Naive B cell (primary cell): Measurements from ENCODE around the gene LRCH3. TPM values are rescaled to one million over a fixed set of nuclear protein-coding genes. Genes with fewer than 3 reads are reported as not detected.
"Not testable (repeated sequence)": the region's sequence is repeated elsewhere in the genome, so short reads cannot be mapped to it uniquely, and the experiment has no call there.

Experiments used
- ATAC-seq, 2 donors: fragments of 150-1000 bp; cut with Tn5 transposase; 2 replicates each; pipeline ENCODE4 v1.10.0; 2021; ENCODE audit warnings: low read depth in 2 of 2, mild to moderate bottlenecking in 2 of 2, moderate library complexity in 2 of 2
- DNase-seq: peaks from one replicate; pipeline ENCODE4 v3.0.0; 2022
- H3K27ac Mint-ChIP-seq, 6 donors: one replicate each; pipeline ENCODE4 v1.8.0; 2020 to 2022; ENCODE audit warnings: mild to moderate bottlenecking in 6 of 6, mixed read lengths in 6 of 6, moderate library complexity in 5 of 6, inconsistent platforms in 2 of 6
- H3K27me3 Mint-ChIP-seq, 3 donors: one replicate each; pipeline ENCODE4 v1.8.0; 2021 to 2022; ENCODE audit warnings: mixed read lengths in 3 of 3, mild to moderate bottlenecking in 1 of 3
- H3K36me3 Mint-ChIP-seq, 2 donors: one replicate each; pipeline ENCODE4 v1.8.0; 2020 to 2022; ENCODE audit warnings: mixed read lengths in 2 of 2, inconsistent platforms in 1 of 2, mild to moderate bottlenecking in 1 of 2
- H3K4me1 Mint-ChIP-seq, 3 donors: one replicate each; pipeline ENCODE4 v1.8.0; 2020 to 2022; ENCODE audit warnings: mixed read lengths in 3 of 3, inconsistent platforms in 1 of 3, mild to moderate bottlenecking in 1 of 3, moderate library complexity in 1 of 3
- H3K4me3 Mint-ChIP-seq, 8 donors: one replicate each; pipeline ENCODE4 v1.8.0; 2020 to 2022; ENCODE audit warnings: mild to moderate bottlenecking in 8 of 8, mixed read lengths in 8 of 8, moderate library complexity in 8 of 8, inconsistent platforms in 2 of 8
- H3K9me3 Mint-ChIP-seq, 7 donors: one replicate each; pipeline ENCODE4 v1.8.0; 2020 to 2022; ENCODE audit warnings: mixed read lengths in 7 of 7, mild to moderate bottlenecking in 5 of 7, inconsistent platforms in 2 of 7, moderate library complexity in 1 of 7
- polyA plus RNA-seq, 6 donors: library from polyadenylated mRNA; unstranded; fragments of 300-500 nt; fragmentation: Illumina TruSeq; gene quantifications; one replicate each; pipeline ENCODE4 v1.2.3, GENCODE V29; 2021; ENCODE audit warnings: low read depth in 6 of 6

Gene LRCH3
- polyA plus RNA-seq, 6 donors from 2014 or later = 10.2 to 26.0 (median 13.9) TPM

GRCh38 chr3:197908957-197909701 is 118.1 kb downstream of the LRCH3 start:
- Mint-ChIP-seq H3K36me3 (no peaks in the 10 kb centered on the region), H3K4me1 (peaks cover 0 to 11% (median 5%) of the 10 kb centered on the region in 3 donors), H3K27me3 (no peaks in the 10 kb centered on the region), H3K9me3 (no peaks in the 10 kb centered on the region), H3K4me3 (no peak overlapping the region), H3K27ac (peak overlapping the region in 1 of 6 donors; percentile 7)
- ATAC-seq = no peak
- no peak for DNase-seq

DNA sequence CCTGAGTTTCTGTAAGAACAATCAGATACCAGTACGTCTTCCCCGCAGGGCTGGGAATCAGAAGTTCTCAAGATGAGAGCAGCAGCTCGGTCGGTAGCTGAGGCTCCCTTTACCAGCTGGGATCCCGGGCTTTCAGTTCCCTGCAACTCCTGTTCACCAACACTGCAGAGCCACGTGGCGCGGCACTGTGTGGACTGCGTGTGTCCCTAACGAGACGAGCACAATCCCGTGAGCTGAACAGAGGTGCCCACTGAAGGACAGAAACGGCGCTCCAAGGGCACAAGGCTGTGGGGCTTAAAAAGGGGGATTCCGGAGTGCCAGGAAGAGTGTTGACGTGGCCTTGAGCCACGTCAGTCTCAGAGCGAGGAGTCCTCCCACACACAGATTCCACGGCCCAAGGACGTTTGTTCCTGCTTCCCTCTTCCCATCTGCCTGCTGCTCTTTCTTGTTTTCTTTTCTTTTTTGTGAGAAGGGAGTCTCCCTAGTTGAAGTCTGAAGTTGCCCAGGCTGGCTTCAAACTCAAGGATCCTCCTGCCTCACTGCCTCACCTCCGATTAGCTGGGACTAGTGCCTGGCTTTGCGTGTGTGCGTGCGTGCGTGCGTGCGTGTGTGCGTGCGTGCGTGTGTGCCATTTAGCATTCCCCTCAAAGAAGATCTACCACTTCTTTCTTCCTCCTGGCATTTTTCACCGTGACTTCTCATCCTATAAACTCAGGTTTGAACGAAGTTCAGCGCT is 121.9 kb downstream of the LRCH3 start:
- Mint-ChIP-seq H3K27me3 (no peaks in the 10 kb centered on the region), H3K4me3 (no peak overlapping the region), H3K9me3 (peaks cover 0 to 4% (median 0%) of the 10 kb centered on the region in 7 donors), H3K36me3 (no peaks in the 10 kb centered on the region), H3K27ac (no peak overlapping the region), H3K4me1 (no peaks in the 10 kb centered on the region)
- DNase-seq = no peak
- no peak for ATAC-seq

DNA sequence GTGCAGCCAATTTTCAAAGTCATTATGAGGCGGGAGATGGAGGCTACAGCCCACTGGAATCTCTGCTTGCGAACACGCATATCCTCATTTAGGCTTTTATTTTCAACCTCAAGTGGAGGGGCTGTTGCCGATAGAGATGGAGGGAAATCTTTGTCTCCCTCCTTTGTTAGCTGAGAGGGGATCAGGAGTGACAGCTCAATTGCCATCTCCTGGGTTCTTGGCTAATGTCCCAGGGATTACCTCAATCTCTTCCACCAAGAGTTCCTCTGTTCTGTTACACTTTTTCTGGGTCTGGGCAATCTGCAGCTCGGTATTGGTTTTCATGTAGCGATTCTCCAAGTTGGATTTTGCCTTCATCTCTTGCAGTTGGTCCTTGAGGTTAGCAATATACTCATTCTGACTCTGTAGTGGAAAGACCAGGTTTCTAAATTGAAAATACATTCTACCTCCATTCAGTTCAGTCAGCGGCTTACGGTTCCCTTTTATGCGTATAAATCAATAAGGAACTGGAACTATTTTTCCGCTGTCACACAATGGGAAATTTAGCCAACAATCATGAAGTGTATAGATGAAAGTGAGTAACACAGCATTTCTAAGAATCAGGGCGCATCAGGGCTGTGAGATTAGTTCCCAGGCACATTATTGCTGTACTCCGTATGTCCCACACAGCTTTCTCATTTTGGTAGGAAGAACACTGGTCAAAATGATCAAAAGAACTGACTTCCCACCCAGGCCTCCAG is 122.8 kb downstream of the LRCH3 start:
- Mint-ChIP-seq H3K4me3 (no peak overlapping the region), H3K36me3 (no peaks in the 10 kb centered on the region), H3K27ac (peak overlapping the region in 1 of 6 donors; percentile 39), H3K4me1 (no peaks in the 10 kb centered on the region), H3K9me3 (peaks cover 0 to 4% (median 0%) of the 10 kb centered on the region in 7 donors), H3K27me3 (no peaks in the 10 kb centered on the region)
- DNase-seq (no peak), ATAC-seq (no peak)

GRCh38 chr3:197921429-197922275 is 130.6 kb downstream of the LRCH3 start:
- DNase-seq, H3K36me3 Mint-ChIP-seq, H3K27me3 Mint-ChIP-seq, H3K4me3 Mint-ChIP-seq, ATAC-seq, H3K27ac Mint-ChIP-seq, H3K4me1 Mint-ChIP-seq, H3K9me3 Mint-ChIP-seq: not testable (repeated sequence)

DNA sequence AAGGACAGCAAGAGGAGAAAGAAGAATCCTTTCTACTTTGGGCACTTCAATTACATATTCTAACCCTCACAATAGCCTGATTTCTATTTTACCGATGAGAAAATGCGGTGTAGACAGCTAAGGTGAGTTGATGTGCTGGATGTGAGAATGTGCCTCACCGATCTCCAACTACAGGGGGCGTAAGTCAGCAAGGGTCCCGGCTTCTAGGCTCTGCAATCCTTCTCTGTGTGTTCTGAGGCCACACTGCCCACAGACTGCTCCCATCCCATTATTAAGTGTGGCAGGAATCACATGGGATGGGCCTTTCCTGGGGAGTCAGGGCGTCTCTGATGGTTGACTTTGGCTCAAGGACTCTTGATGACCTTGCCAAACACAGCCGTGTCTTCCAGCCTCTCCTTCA is 135.4 kb downstream of the LRCH3 start:
- ATAC-seq (no peak), DNase-seq (no peak)
- Mint-ChIP-seq H3K4me3 (no peak overlapping the region), H3K27ac (no peak overlapping the region), H3K4me1 (no peaks in the 10 kb centered on the region), H3K27me3 (no peaks in the 10 kb centered on the region), H3K36me3 (peaks cover 0 to 17% of the 10 kb centered on the region in 2 donors), H3K9me3 (peaks cover 0 to 2% (median 0%) of the 10 kb centered on the region in 7 donors)

DNA sequence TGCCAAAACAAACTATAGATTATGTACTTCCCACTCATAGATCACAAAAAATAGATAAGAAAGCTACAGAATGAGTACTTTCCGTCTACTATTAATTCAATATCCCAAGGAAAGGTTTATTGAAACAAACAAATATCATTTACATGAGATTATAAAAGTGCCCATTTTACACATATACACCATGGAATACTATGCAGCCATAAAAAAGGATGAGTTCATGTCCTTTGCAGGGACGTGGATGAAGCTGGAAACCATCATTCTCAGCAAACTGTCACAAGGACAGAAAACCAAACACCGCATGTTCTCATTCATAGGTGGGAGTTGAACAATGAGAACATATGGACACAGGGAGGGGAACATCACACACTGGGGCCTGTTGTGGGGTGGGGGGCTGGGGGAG is 136.5 kb downstream of the LRCH3 start:
- not testable (repeated sequence) for ATAC-seq, H3K4me3 Mint-ChIP-seq, H3K27me3 Mint-ChIP-seq, H3K9me3 Mint-ChIP-seq, DNase-seq, H3K4me1 Mint-ChIP-seq
- Mint-ChIP-seq H3K36me3 (peaks cover 0 to 12% of the 10 kb centered on the region in 2 donors), H3K27ac (peak overlapping the region in 1 of 6 donors; percentile 27)

- H3K4me1 Mint-ChIP-seq = no peaks in the 10 kb centered on the region
- ATAC-seq (no peak), DNase-seq (no peak)
- no peaks in the 10 kb centered on the region for H3K9me3 Mint-ChIP-seq
- peak overlapping the region in 1 of 6 donors; percentile 69 for H3K27ac Mint-ChIP-seq
- no peak overlapping the region for H3K4me3 Mint-ChIP-seq
- no peaks in the 10 kb centered on the region for H3K27me3 Mint-ChIP-seq
- peaks cover 0 to 9% of the 10 kb centered on the region in 2 donors for H3K36me3 Mint-ChIP-seq
Observed at GRCh38 chr3:197936819-197937384, 145.8 kb downstream of the LRCH3 start.

Other genes with a start within 250 kb of the LRCH3 start
- gene BDH1, start 235.3 kb upstream of the LRCH3 start, polyA plus RNA-seq = 10 to 100 TPM; 13.9 to 25.1 (median 20.3) TPM
- 10 to 100 TPM; 20.0 to 46.9 (median 24.8) TPM for gene RUBCN, start 54.4 kb upstream of the LRCH3 start, polyA plus RNA-seq
- gene FYTTD1, start 41.4 kb upstream of the LRCH3 start, polyA plus RNA-seq = 10 to 100 TPM; 64.2 to 78.5 (median 68.8) TPM
- 1,000 to 10,000 TPM in 5 of 6 donors, 100 to 1,000 TPM in 1; 928 to 1,990 (median 1,827) TPM for gene RPL35A, start 158.9 kb downstream of the LRCH3 start, polyA plus RNA-seq
- 1 to 10 TPM in 2 of 6 donors, under 1 TPM in 3, not detected in 1; 0.58 to 2.0 (median 0.97) TPM for gene LMLN, start 169.0 kb downstream of the LRCH3 start, polyA plus RNA-seq